A549 (cell line): ENCODE results near the gene LSP1. TPM values are rescaled to one million over a fixed set of nuclear protein-coding genes. Genes with fewer than 3 reads are reported as not detected.

Source experiments
- ATAC-seq, 2 experiments: fragments of 200-7000 bp in 1 of 2; fragments of >200 bp in 1 of 2; cut with Nextera tagmentation in 1 of 2; cut with Tn5 transposase in 1 of 2; 3 replicates each; pipeline versions ENCODE4 v1.8.0 to v1.9.1; 2018 to 2020; ENCODE audit warnings: mild to moderate bottlenecking in 1 of 2, moderate library complexity in 1 of 2
- CTCF ChIA-PET: fragments of 300-600 bp; sonication (Branson Sonifier 250); formaldehyde crosslinking; extraction: SDS; loops from one replicate; lab custom pipeline; 2021; ENCODE audit warnings: antibody characterized with exemption, inconsistent platforms; lab: Yijun Ruan, JAX
- POLR2A ChIA-PET: fragments of 350-600 bp; formaldehyde crosslinking; extraction: SDS; loops from one replicate; lab custom pipeline; 2021; ENCODE audit warnings: antibody characterized with exemption, inconsistent platforms; lab: Yijun Ruan, JAX
- DNase-seq, 2 experiments: peaks; one replicate each; pipeline versions ENCODE4 v3.0.0 to v3.0.0-alpha.2; 2011 to 2016; ENCODE audit warnings: low read depth in 1 of 2, low spot score in 1 of 2
- FAIRE-seq: peaks from 2 replicates; lab custom pipeline; 2011; peaks lifted over from hg19 to GRCh38; lab: Jason Lieb, UNC
- H3K27ac ChIP-seq, 2 experiments: fragments of >200 bp; sonication (Bioruptor Twin); formaldehyde crosslinking; 3 replicates each; pipeline ENCODE4 v1.5.1; 2016 to 2017
- H3K4me1 ChIP-seq: fragments of >200 bp; sonication (Bioruptor Twin); formaldehyde crosslinking; 3 replicates; pipeline ENCODE4 v1.6.1; 2016
- H3K4me2 ChIP-seq: fragments of >200 bp; sonication (Bioruptor Twin); formaldehyde crosslinking; 3 replicates; pipeline ENCODE4 v1.6.1; 2016
- H3K4me3 ChIP-seq: fragments of >200 bp; sonication (Bioruptor Twin); formaldehyde crosslinking; 3 replicates; pipeline ENCODE4 v1.5.1; 2016
- H3K9me3 ChIP-seq: fragments of >200 bp; sonication (Bioruptor Twin); formaldehyde crosslinking; 3 replicates; pipeline ENCODE4 v1.6.1; 2016
- CEBPB ChIP-seq, 2 experiments: fragments of >200 bp in 1 of 2; sonication (Bioruptor Twin) in 1 of 2; formaldehyde crosslinking in 1 of 2; IDR thresholded peaks; 2 replicates each; pipeline ENCODE4 v1.6.1; 2012 to 2016
- EHF ChIP-seq: fragments of 250-450 bp; sonication (Bioruptor Pico); IDR thresholded peaks from 2 replicates; pipeline ENCODE4 v1.5.0; 2020; ENCODE audit warnings: mild to moderate bottlenecking
- FOSB ChIP-seq: fragments of 250-450 bp; sonication (Bioruptor Pico); IDR thresholded peaks from 2 replicates; pipeline ENCODE4 v1.5.0; 2020; ENCODE audit warnings: mild to moderate bottlenecking, moderate library complexity
- FOSL2 ChIP-seq, 2 experiments: fragments of 450-650 bp in 1 of 2; fragments of >200 bp in 1 of 2; sonication (Bioruptor Twin) in 1 of 2; formaldehyde crosslinking; IDR thresholded peaks; 2 replicates each; pipeline versions ENCODE4 v1.5.0 to v1.6.1; 2016 to 2020; ENCODE audit warnings: mild to moderate bottlenecking in 1 of 2, moderate library complexity in 1 of 2
- FOXS1 ChIP-seq: fragments of 250-450 bp; sonication (Bioruptor Pico); IDR thresholded peaks from 2 replicates; pipeline ENCODE4 v1.5.0; 2020; ENCODE audit warnings: mild to moderate bottlenecking, moderate library complexity
- GATA3 ChIP-seq: IDR thresholded peaks from 2 replicates; pipeline ENCODE4 v1.6.1; 2012; ENCODE audit warnings: borderline replicate concordance
- HOXA7 ChIP-seq: fragments of 250-450 bp; sonication (Bioruptor Pico); IDR thresholded peaks from 2 replicates; pipeline ENCODE4 v1.5.0; 2020; ENCODE audit warnings: mild to moderate bottlenecking, moderate library complexity
- HOXB13 ChIP-seq: fragments of 250-450 bp; sonication (Bioruptor Pico); IDR thresholded peaks from 2 replicates; pipeline ENCODE4 v1.5.0; 2020; ENCODE audit warnings: low read depth, mild to moderate bottlenecking, moderate library complexity
- HOXB5 ChIP-seq: fragments of 250-450 bp; sonication (Bioruptor Pico); IDR thresholded peaks from 2 replicates; pipeline ENCODE4 v1.5.0; 2020; ENCODE audit warnings: mild to moderate bottlenecking, moderate library complexity
- KDM1A ChIP-seq: fragments of 200-600 bp; sonication (generic); IDR thresholded peaks from 2 replicates; pipeline ENCODE4 v1.6.1; 2016; ENCODE audit warnings: low read depth, mild to moderate bottlenecking
- KDM5A ChIP-seq: fragments of 200-600 bp; sonication (generic); IDR thresholded peaks from 2 replicates; pipeline ENCODE4 v1.6.1; 2016; ENCODE audit warnings: antibody characterized with exemption, mild to moderate bottlenecking
- MAZ ChIP-seq: fragments of 150-350 bp; IDR thresholded peaks from 2 replicates; pipeline ENCODE4 v1.6.1; 2014; ENCODE audit warnings: antibody characterized with exemption, low read depth, low read length, borderline replicate concordance
- NFE2L2 ChIP-seq: fragments of 150-350 bp; conservative IDR thresholded peaks from 2 replicates; pipeline ENCODE4 v1.6.1; 2014; ENCODE audit warnings: low read length
- NPAS2 ChIP-seq: fragments of 250-450 bp; sonication (Bioruptor Pico); IDR thresholded peaks from 2 replicates; pipeline ENCODE4 v1.8.0; 2022; ENCODE audit warnings: mild to moderate bottlenecking, moderate library complexity, borderline replicate concordance
- NR3C1 ChIP-seq: fragments of >200 bp; sonication (Bioruptor Twin); formaldehyde crosslinking; IDR thresholded peaks from 3 replicates; pipeline ENCODE4 v1.6.1; 2017
- PHF8 ChIP-seq: fragments of 200-600 bp; sonication (generic); IDR thresholded peaks from 2 replicates; pipeline ENCODE4 v1.6.1; 2016; ENCODE audit warnings: low read depth, mild to moderate bottlenecking, antibody characterized with exemption, moderate library complexity, borderline replicate concordance
- RAD21 ChIP-seq, 2 experiments: fragments of >200 bp in 1 of 2; sonication (Bioruptor Twin) in 1 of 2; formaldehyde crosslinking in 1 of 2; IDR thresholded peaks in 1 of 2; conservative IDR thresholded peaks in 1 of 2; 2 replicates in 1 of 2; 3 replicates in 1 of 2; pipeline ENCODE4 v1.6.1; 2012 to 2018; ENCODE audit warnings: inconsistent platforms in 1 of 2
- RCOR1 ChIP-seq: fragments of 150-350 bp; IDR thresholded peaks from 2 replicates; pipeline ENCODE4 v1.6.1; 2014; ENCODE audit warnings: antibody characterized with exemption, low read length, low read depth
- SMC3 ChIP-seq: fragments of >200 bp; sonication (Bioruptor Twin); formaldehyde crosslinking; IDR thresholded peaks from 3 replicates; pipeline ENCODE4 v1.6.1; 2018; ENCODE audit warnings: inconsistent platforms
- ZC3H11A ChIP-seq: fragments of 450-650 bp; IDR thresholded peaks from 2 replicates; pipeline ENCODE4 v1.6.1; 2014; ENCODE audit warnings: antibody characterized with exemption, mild to moderate bottlenecking
- ZNF302 ChIP-seq: fragments of 250-450 bp; sonication (Bioruptor Pico); IDR thresholded peaks from 2 replicates; pipeline ENCODE4 v1.9.0; 2021; ENCODE audit warnings: inconsistent platforms, mild to moderate bottlenecking, moderate library complexity
- WGBS: methylation state at CpG from one replicate; pipeline ENCODE4 v1.1.6; 2017; ENCODE audit errors: missing lambda C conversion rate; 5-methylcytosine and 5-hydroxymethylcytosine counted together
- polyA plus RNA-seq, 4 experiments: library from polyadenylated mRNA; depleted of rRNA in 3 of 4; stranded (reverse); fragments of >200 nt; fragmentation: RNase III in 1 of 4; extraction: RNeasy Plus Mini Kit Qiagen cat#74134 plus additional on column Dnase treatment in 1 of 4; gene quantifications; 2 replicates in 3 of 4; 3 replicates in 1 of 4; pipeline ENCODE4 v1.2.3, GENCODE V29; 2011 to 2017
- TF ChIP-seq, protein P1 (sequence below): fragments of >200 bp; sonication (Bioruptor Twin); formaldehyde crosslinking; IDR thresholded peaks from 3 replicates; pipeline ENCODE4 v1.5.1; 2016
- TF ChIP-seq, protein P2 (sequence below): fragments of 250-450 bp; sonication (Bioruptor Pico); IDR thresholded peaks from 2 replicates; pipeline ENCODE4 v1.5.0; 2021; ENCODE audit warnings: mild to moderate bottlenecking, moderate library complexity, borderline replicate concordance
- TF ChIP-seq, protein P3 (sequence below): fragments of 150-350 bp; IDR thresholded peaks from 2 replicates; pipeline ENCODE4 v1.6.1; 2014; ENCODE audit warnings: low read depth, mild to moderate bottlenecking, low read length

LSP1 gene
- polyA plus RNA-seq, 2 of the 4 experiments (the other 2 are of a cell fraction), result 0.67 to 3.5 TPM

DNA sequence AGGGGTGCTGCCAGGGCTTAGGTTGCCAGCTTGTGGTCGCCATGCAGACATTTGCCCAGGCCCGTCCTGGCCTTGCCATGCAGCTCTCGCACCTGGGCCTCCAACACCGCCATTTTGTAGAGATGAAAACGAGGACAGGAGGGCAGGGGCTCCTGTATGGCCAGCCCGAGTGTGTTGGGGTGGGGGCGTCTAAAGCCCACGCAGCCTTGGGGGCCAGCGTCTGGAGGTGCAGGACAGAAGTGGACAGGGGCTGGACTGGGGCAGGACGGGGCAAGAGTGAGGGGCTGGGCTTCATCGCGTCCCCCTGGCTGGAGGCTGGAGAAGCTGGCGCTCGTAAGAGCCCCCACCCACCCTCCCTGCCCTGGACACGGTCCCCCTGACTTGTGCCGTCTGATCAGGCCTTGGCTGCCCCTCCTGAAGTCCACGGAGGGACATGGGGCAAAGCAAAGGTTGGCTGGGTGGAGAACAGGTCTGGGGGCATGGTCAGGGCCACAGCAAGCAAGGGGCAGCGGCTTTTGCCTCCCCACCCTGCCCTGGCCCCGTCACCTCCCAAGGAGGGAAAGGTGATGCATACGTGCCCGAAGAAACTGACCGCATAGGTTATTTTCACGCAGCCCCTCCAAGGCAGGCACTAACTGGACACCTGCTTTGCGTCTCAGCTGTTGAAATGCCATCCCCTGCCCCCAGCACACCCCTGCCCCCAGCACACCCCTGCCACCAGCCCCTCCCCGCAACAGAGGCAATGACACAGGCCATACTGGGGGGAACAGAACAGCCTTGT lies 67.4 kb downstream of the LSP1 start:
- CTCF ChIA-PET, result interaction anchor here (0.9 to 6.3 kb wide), 15 partner anchors 23 to 267 kb away, joined by 3 to 65 read pairs (median 4); partner anchors contain the start of genes KRTAP5-6 and TNNI2
- no peak for ATAC-seq
- no peaks in the 10 kb centered on the region for H3K9me3 ChIP-seq
- no peak for FAIRE-seq
- TF ChIP-seq FOXS1 (CRISPR knock-in tag) (no peak), GATA3 (no peak), RAD21 (conservative IDR thresholded peaks at IDR 0.05 in 1 of 2, IDR thresholded peaks at IDR 0.05 in 1 of 2) (no peak), HOXA7 (CRISPR knock-in tag) (no peak), HOXB5 (CRISPR knock-in tag) (no peak), ZC3H11A (no peak), KDM5A (no peak), SMC3 (no peak), RCOR1 (no peak), NPAS2 (CRISPR knock-in tag) (no peak), PHF8 (no peak)
- TF ChIP-seq, protein P1, sequence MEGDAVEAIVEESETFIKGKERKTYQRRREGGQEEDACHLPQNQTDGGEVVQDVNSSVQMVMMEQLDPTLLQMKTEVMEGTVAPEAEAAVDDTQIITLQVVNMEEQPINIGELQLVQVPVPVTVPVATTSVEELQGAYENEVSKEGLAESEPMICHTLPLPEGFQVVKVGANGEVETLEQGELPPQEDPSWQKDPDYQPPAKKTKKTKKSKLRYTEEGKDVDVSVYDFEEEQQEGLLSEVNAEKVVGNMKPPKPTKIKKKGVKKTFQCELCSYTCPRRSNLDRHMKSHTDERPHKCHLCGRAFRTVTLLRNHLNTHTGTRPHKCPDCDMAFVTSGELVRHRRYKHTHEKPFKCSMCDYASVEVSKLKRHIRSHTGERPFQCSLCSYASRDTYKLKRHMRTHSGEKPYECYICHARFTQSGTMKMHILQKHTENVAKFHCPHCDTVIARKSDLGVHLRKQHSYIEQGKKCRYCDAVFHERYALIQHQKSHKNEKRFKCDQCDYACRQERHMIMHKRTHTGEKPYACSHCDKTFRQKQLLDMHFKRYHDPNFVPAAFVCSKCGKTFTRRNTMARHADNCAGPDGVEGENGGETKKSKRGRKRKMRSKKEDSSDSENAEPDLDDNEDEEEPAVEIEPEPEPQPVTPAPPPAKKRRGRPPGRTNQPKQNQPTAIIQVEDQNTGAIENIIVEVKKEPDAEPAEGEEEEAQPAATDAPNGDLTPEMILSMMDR, result no peak
- no peak overlapping the region for H3K4me2 ChIP-seq
- WGBS, result 79% methylated on average over 22 of the region's 25 CpGs
- POLR2A ChIA-PET, result no interaction called here
- H3K4me1 ChIP-seq, result no peaks in the 10 kb centered on the region
- H3K4me3 ChIP-seq, result no peak overlapping the region
- H3K27ac ChIP-seq, result no peak overlapping the region
- no peak for DNase-seq

DNA sequence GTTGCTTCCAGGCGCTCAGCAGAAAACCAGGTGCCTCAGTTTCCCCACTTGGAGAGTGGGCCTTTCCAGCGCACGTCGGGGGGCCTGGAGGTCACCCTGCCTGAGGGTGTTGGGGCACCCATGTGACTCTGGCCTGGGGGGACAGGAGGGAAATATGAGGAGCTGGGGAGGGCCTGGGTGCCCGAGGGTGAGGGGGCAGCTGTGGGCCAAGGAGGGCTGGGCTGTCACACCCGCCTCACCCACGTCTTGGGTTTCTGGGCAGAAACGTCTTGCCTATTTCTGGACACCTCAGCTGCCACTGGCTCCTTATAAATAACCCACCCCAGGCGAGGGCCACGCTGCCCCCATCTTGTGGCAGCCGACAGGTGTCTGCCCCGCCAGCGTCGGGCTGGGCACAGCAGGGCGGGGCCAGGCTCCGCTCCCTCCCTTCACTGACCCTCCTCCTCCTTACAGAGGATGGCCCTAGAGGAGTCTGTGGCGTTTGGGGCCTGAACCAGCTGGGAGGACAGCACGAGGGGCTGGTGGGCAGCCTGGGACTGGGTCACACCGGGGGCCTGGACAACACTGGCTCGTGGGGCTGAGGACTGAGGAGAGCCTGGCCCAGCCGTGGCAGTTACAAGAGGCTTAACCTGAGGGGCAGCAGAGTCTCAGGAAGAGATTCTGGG lies 68.2 kb downstream of the LSP1 start:
- Histone ChIP-seq H3K27ac (no peak overlapping the region), H3K4me1 (no peaks in the 10 kb centered on the region), H3K9me3 (no peaks in the 10 kb centered on the region), H3K4me2 (no peak overlapping the region; the same call in 2 of the 3 replicates), H3K4me3 (no peak overlapping the region)
- ATAC-seq (peak; percentile 8 to 42; a peak in 3 of 6 replicates), FAIRE-seq (no peak), DNase-seq (no peak)
- POLR2A ChIA-PET, result no interaction called here
- WGBS, result 45% methylated on average over 19 of the region's 21 CpGs
- TF ChIP-seq FOXS1 (CRISPR knock-in tag), result no peak
- TF ChIP-seq, protein P2, sequence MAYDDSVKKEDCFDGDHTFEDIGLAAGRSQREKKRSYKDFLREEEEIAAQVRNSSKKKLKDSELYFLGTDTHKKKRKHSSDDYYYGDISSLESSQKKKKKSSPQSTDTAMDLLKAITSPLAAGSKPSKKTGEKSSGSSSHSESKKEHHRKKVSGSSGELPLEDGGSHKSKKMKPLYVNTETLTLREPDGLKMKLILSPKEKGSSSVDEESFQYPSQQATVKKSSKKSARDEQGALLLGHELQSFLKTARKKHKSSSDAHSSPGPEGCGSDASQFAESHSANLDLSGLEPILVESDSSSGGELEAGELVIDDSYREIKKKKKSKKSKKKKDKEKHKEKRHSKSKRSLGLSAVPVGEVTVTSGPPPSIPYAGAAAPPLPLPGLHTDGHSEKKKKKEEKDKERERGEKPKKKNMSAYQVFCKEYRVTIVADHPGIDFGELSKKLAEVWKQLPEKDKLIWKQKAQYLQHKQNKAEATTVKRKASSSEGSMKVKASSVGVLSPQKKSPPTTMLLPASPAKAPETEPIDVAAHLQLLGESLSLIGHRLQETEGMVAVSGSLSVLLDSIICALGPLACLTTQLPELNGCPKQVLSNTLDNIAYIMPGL, result no peak
- TF ChIP-seq MAZ, result no peak
- no peak for TF ChIP-seq KDM1A
- no peak for TF ChIP-seq EHF (CRISPR knock-in tag)
- TF ChIP-seq HOXB13 (CRISPR knock-in tag), result no peak
- no peak for TF ChIP-seq ZNF302 (CRISPR knock-in tag)
- no peak for TF ChIP-seq FOSB
- no peak for TF ChIP-seq HOXA7 (CRISPR knock-in tag)
- no peak for TF ChIP-seq NFE2L2
- no peak for TF ChIP-seq RCOR1
- no peak for TF ChIP-seq NR3C1
- no peak for TF ChIP-seq CEBPB (IDR thresholded peaks at IDR 0.05)
- TF ChIP-seq PHF8, result no peak
- TF ChIP-seq, protein P3, sequence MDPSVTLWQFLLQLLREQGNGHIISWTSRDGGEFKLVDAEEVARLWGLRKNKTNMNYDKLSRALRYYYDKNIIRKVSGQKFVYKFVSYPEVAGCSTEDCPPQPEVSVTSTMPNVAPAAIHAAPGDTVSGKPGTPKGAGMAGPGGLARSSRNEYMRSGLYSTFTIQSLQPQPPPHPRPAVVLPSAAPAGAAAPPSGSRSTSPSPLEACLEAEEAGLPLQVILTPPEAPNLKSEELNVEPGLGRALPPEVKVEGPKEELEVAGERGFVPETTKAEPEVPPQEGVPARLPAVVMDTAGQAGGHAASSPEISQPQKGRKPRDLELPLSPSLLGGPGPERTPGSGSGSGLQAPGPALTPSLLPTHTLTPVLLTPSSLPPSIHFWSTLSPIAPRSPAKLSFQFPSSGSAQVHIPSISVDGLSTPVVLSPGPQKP, result no peak
- TF ChIP-seq, protein P1, result no peak
- TF ChIP-seq FOSL2 (IDR thresholded peaks at IDR 0.05), result no peak
- TF ChIP-seq FOSL2 (CRISPR knock-in tag; IDR thresholded peaks at IDR 0.05), result no peak
- CTCF ChIA-PET, result interaction anchor here (1.1 to 6.3 kb wide), 16 partner anchors 12 to 268 kb away, joined by 3 to 65 read pairs (median 6); partner anchors contain the start of genes KRTAP5-6 and TNNI2
